HFFc6 (cell line): Measurements from ENCODE around the gene CDADC1. TPM values are rescaled to one million over a fixed set of nuclear protein-coding genes. Genes with fewer than 3 reads are reported as not detected.
"Not testable (repeated sequence)": the region's sequence is repeated elsewhere in the genome, so short reads cannot be mapped to it uniquely, and the experiment has no call there.

ENCODE experiments used
- DNase-seq: peaks from one replicate; pipeline ENCODE4 v3.0.0-alpha.2; 2018
- H3K27ac Mint-ChIP-seq: 2 replicates; pipeline ENCODE4 v1.8.0; 2020; ENCODE audit warnings: mild to moderate bottlenecking, mixed read lengths
- H3K27me3 Mint-ChIP-seq: 2 replicates; pipeline ENCODE4 v1.8.0; 2021; ENCODE audit warnings: mild to moderate bottlenecking, moderate library complexity, mixed read lengths; ENCODE audit not compliant: insufficient read depth
- H3K36me3 Mint-ChIP-seq: 2 replicates; pipeline ENCODE4 v1.8.0; 2021; ENCODE audit warnings: low read depth, mixed read lengths
- H3K4me1 Mint-ChIP-seq: 2 replicates; pipeline ENCODE4 v1.8.0; 2020; ENCODE audit warnings: low read depth, mixed read lengths
- H3K4me3 Mint-ChIP-seq: 2 replicates; pipeline ENCODE4 v1.8.0; 2020; ENCODE audit warnings: mild to moderate bottlenecking, moderate library complexity, mixed read lengths
- H3K9me3 Mint-ChIP-seq: 2 replicates; pipeline ENCODE4 v1.8.0; 2020; ENCODE audit warnings: mild to moderate bottlenecking, mixed read lengths
- CTCF ChIP-seq: fragments of 200-600 bp; sonication (generic); IDR thresholded peaks from 2 replicates; pipeline ENCODE4 v1.5.0; 2021; ENCODE audit warnings: antibody characterized with exemption, mild to moderate bottlenecking
- total RNA-seq, 6 experiments: library from RNA; stranded (reverse); fragmentation: NEBNext Ultra II Directional; extraction: Animal tissue kit (Norgen Biotek cat#: 25700); gene quantifications; 2 replicates in 1 of 6; 3 replicates in 5 of 6; pipeline ENCODE4 v1.2.3, GENCODE V29; 2021

Gene CDADC1
- total RNA-seq, 6 experiments from 2014 or later: 5.3 to 8.7 (median 6.8) TPM

GRCh38 chr13:49323344-49323743 is 75.6 kb downstream of the CDADC1 start:
- Mint-ChIP-seq H3K36me3 (no peaks in the 10 kb centered on the region), H3K27ac (no peak overlapping the region), H3K4me3 (no peak overlapping the region), H3K27me3 (peaks cover 1% of the 10 kb centered on the region; the same call in 1 of the 2 replicates), H3K9me3 (no peaks in the 10 kb centered on the region), H3K4me1 (no peaks in the 10 kb centered on the region)
- TF ChIP-seq CTCF: no peak
- no peak for DNase-seq

GRCh38 chr13:49326222-49326917 is 78.6 kb downstream of the CDADC1 start:
- Mint-ChIP-seq H3K4me1 (no peaks in the 10 kb centered on the region), H3K4me3 (no peak overlapping the region), H3K27me3 (peaks cover 1% of the 10 kb centered on the region; the same call in 1 of the 2 replicates), H3K36me3 (no peaks in the 10 kb centered on the region), H3K27ac (no peak overlapping the region), H3K9me3 (no peaks in the 10 kb centered on the region)
- no peak for DNase-seq
- TF ChIP-seq CTCF: no peak

- not testable (repeated sequence) for DNase-seq, H3K4me1 Mint-ChIP-seq, H3K4me3 Mint-ChIP-seq, H3K9me3 Mint-ChIP-seq, H3K27ac Mint-ChIP-seq, H3K36me3 Mint-ChIP-seq, H3K27me3 Mint-ChIP-seq
Measured at GRCh38 chr13:49327145-49327544, 79.4 kb downstream of the CDADC1 start.

GRCh38 chr13:49329831-49330545 is 82.3 kb downstream of the CDADC1 start:
- Mint-ChIP-seq H3K27me3 (no peaks in the 10 kb centered on the region; the same call in 1 of the 2 replicates), H3K4me1 (no peaks in the 10 kb centered on the region), H3K4me3 (no peak overlapping the region), H3K27ac (no peak overlapping the region), H3K36me3 (no peaks in the 10 kb centered on the region), H3K9me3 (no peaks in the 10 kb centered on the region)
- TF ChIP-seq CTCF: no peak
- DNase-seq: no peak

- H3K4me1 Mint-ChIP-seq: no peaks in the 10 kb centered on the region
- no peaks in the 10 kb centered on the region for H3K9me3 Mint-ChIP-seq
- no peaks in the 10 kb centered on the region for H3K36me3 Mint-ChIP-seq
- no peak for TF ChIP-seq CTCF
- no peak overlapping the region for H3K4me3 Mint-ChIP-seq
- no peak for DNase-seq
- H3K27me3 Mint-ChIP-seq: no peaks in the 10 kb centered on the region; the same call in 1 of the 2 replicates
- H3K27ac Mint-ChIP-seq: no peak overlapping the region
Measured at GRCh38 chr13:49330546-49330864, 82.8 kb downstream of the CDADC1 start.

GRCh38 chr13:49336655-49337054 is 88.9 kb downstream of the CDADC1 start:
- no peak for TF ChIP-seq CTCF

More at GRCh38 chr13:49336655-49337054, 88.9 kb downstream of the CDADC1 start:
- Mint-ChIP-seq H3K9me3 (no peaks in the 10 kb centered on the region), H3K27ac (no peak overlapping the region), H3K27me3 (no peaks in the 10 kb centered on the region; the same call in 1 of the 2 replicates), H3K4me1 (no peaks in the 10 kb centered on the region), H3K4me3 (no peak overlapping the region), H3K36me3 (no peaks in the 10 kb centered on the region)
- DNase-seq: no peak
